HCT116 (cell line): ENCODE data around the gene AIFM1. TPM values are rescaled to one million over a fixed set of nuclear protein-coding genes. Genes with fewer than 3 reads are reported as not detected.
"Not testable (repeated sequence)": the region's sequence is repeated elsewhere in the genome, so short reads cannot be mapped to it uniquely, and the experiment has no call there.

ENCODE experiments used
- ATAC-seq: fragments of 200-7000 bp; cut with Tn5 transposase; 2 replicates; pipeline ENCODE4 v1.9.1; 2020; ENCODE audit warnings: mild to moderate bottlenecking, moderate library complexity
- BruUV-seq: library from RNA; stranded (reverse); fragments of 400-500 nt; replicated peaks from 2 replicates; lab custom pipeline; 2021; lab: Mats Ljungman, UMichigan
- CTCF ChIA-PET: fragments of 300-600 bp; sonication (Branson Sonifier 250); formaldehyde crosslinking; loops from one replicate; lab custom pipeline; 2021; ENCODE audit warnings: antibody characterized with exemption; lab: Charles Lee
- POLR2A ChIA-PET: fragments of 300-600, 350-600 bp; sonication (Branson Sonifier 250); formaldehyde crosslinking; loops from one replicate; lab custom pipeline; 2021; ENCODE audit warnings: antibody characterized with exemption; lab: Charles Lee
- RAD21 ChIA-PET, 2 experiments: fragments of 300-600 bp; sonication (Branson Sonifier 250); formaldehyde crosslinking; loops; one replicate each; lab custom pipeline; 2023; ENCODE audit warnings: low total read pairs in 2 of 2; ENCODE audit not compliant: uncharacterized antibody in 2 of 2, unreplicated experiment in 2 of 2, low non-redundant PET in 1 of 2; lab: Charles Lee
- DNase-seq: peaks from one replicate; pipeline ENCODE4 v3.0.0-alpha.2; 2010; ENCODE audit warnings: low read depth, low spot score
- H2AFZ ChIP-seq: fragments of 200-600 bp; shearing (Covaris generic), sonication (generic); 2 replicates; pipeline ENCODE4 v1.6.1; 2017; ENCODE audit warnings: low read depth, mixed run types, mixed read lengths, antibody characterized with exemption, low read length; ENCODE audit not compliant: poor library complexity, severe bottlenecking
- H3K27ac ChIP-seq: 2 replicates; pipeline ENCODE4 v1.5.1; 2012; ENCODE audit warnings: low read depth, low read length
- H3K27me3 ChIP-seq: fragments of 200-600 bp; sonication (generic); 2 replicates; pipeline ENCODE4 v1.6.1; 2016; ENCODE audit warnings: mixed run types, low read length, mixed read lengths; ENCODE audit not compliant: insufficient read depth
- H3K36me3 ChIP-seq, 2 experiments: fragments of 200-500 bp in 1 of 2; fragments of 200-600 bp in 1 of 2; sonication (Bioruptor generic) in 1 of 2; sonication (generic) in 1 of 2; 2 replicates each; pipeline versions ENCODE4 v1.5.1 to v1.6.1; 2014 to 2016; ENCODE audit warnings: low read length in 2 of 2, inconsistent platforms in 1 of 2, mixed read lengths in 1 of 2, mixed run types in 1 of 2; ENCODE audit not compliant: insufficient read depth in 2 of 2, control insufficient read depth in 1 of 2
- H3K4me1 ChIP-seq, 2 experiments: fragments of 200-600 bp in 1 of 2; sonication (generic) in 1 of 2; 2 replicates each; pipeline versions ENCODE4 v1.5.1 to v1.6.1; 2012 to 2017; ENCODE audit warnings: low read length in 2 of 2, inconsistent platforms in 1 of 2, mild to moderate bottlenecking in 1 of 2, mixed read lengths in 1 of 2, mixed run types in 1 of 2, moderate library complexity in 1 of 2; ENCODE audit not compliant: insufficient read depth in 2 of 2, control insufficient read depth in 1 of 2
- H3K4me2 ChIP-seq: fragments of 200-600 bp; sonication (generic); 2 replicates; pipeline ENCODE4 v1.6.1; 2017; ENCODE audit warnings: mixed run types, low read length, mixed read lengths
- H3K4me3 ChIP-seq, 2 experiments: fragments of 200-600 bp in 1 of 2; sonication (generic) in 1 of 2; replicated peaks in 1 of 2; 2 replicates each; pipeline ENCODE4 v1.5.1; 2011 to 2016; ENCODE audit warnings: low read length in 2 of 2, control low read depth in 1 of 2, low read depth in 1 of 2, mild to moderate bottlenecking in 1 of 2, mixed read lengths in 1 of 2, mixed run types in 1 of 2
- H3K79me2 ChIP-seq: fragments of 200-600 bp; sonication (generic); 2 replicates; pipeline ENCODE4 v1.6.1; 2017; ENCODE audit warnings: mild to moderate bottlenecking, mixed run types, low read length, moderate library complexity, mixed read lengths; ENCODE audit not compliant: insufficient read depth
- H3K9ac ChIP-seq: fragments of 200-600 bp; sonication (generic); 2 replicates; pipeline ENCODE4 v1.6.1; 2016; ENCODE audit warnings: low read length, mixed read lengths
- H3K9me2 ChIP-seq: fragments of 200-600 bp; sonication (generic), shearing (Covaris generic); 2 replicates; pipeline ENCODE4 v1.6.1; 2017; ENCODE audit warnings: mixed run types, mild to moderate bottlenecking, moderate library complexity; ENCODE audit not compliant: insufficient read depth
- H3K9me3 ChIP-seq, 2 experiments: fragments of 200-500 bp in 1 of 2; fragments of 200-600 bp in 1 of 2; sonication (Bioruptor generic) in 1 of 2; sonication (generic) in 1 of 2; 2 replicates each; pipeline ENCODE4 v1.6.1; 2014 to 2017; ENCODE audit warnings: low read length in 2 of 2, mixed read lengths in 2 of 2, inconsistent platforms in 1 of 2, low read depth in 1 of 2, mild to moderate bottlenecking in 1 of 2, mixed run types in 1 of 2, moderate library complexity in 1 of 2; ENCODE audit not compliant: control insufficient read depth in 1 of 2, insufficient read depth in 1 of 2
- H4K20me1 ChIP-seq: fragments of 200-600 bp; sonication (generic), shearing (Covaris generic); 2 replicates; pipeline ENCODE4 v1.6.1; 2017; ENCODE audit warnings: mixed run types, mild to moderate bottlenecking, moderate library complexity; ENCODE audit not compliant: insufficient read depth
- ATF3 ChIP-seq: IDR thresholded peaks from 2 replicates; pipeline ENCODE4 v1.6.1; 2012
- CBX3 ChIP-seq: IDR thresholded peaks from 2 replicates; pipeline ENCODE4 v1.6.1; 2012; ENCODE audit warnings: low read depth
- ELF1 ChIP-seq: IDR thresholded peaks from 2 replicates; pipeline ENCODE4 v1.6.1; 2012; ENCODE audit warnings: low read depth, borderline replicate concordance
- EZH2phosphoT487 ChIP-seq: fragments of 200-600 bp; IDR thresholded peaks from 2 replicates; pipeline ENCODE4 v1.6.1; 2018; ENCODE audit warnings: antibody characterized with exemption, borderline replicate concordance
- FOSL1 ChIP-seq: IDR thresholded peaks from 2 replicates; pipeline ENCODE4 v1.6.1; 2012; ENCODE audit warnings: low read depth
- RAD21 ChIP-seq: IDR thresholded peaks from 2 replicates; pipeline ENCODE4 v1.6.1; 2012; ENCODE audit warnings: low read depth, mild to moderate bottlenecking
- SIN3A ChIP-seq: IDR thresholded peaks from 2 replicates; pipeline ENCODE4 v1.6.1; 2012; ENCODE audit warnings: low read depth
- SP1 ChIP-seq: IDR thresholded peaks from 2 replicates; pipeline ENCODE4 v1.6.1; 2012; ENCODE audit warnings: low read depth
- TCF7L2 ChIP-seq: IDR thresholded peaks from 2 replicates; pipeline ENCODE4 v1.7.0; 2011; ENCODE audit warnings: borderline replicate concordance, inconsistent platforms; ENCODE audit not compliant: insufficient read depth, insufficient read length; ENCODE audit errors: extremely low read depth
- ZBTB33 ChIP-seq: IDR thresholded peaks from 2 replicates; pipeline ENCODE4 v1.6.1; 2011; ENCODE audit warnings: mild to moderate bottlenecking, low read length, moderate library complexity; ENCODE audit not compliant: insufficient replicate concordance; ENCODE audit errors: extremely low read depth
- intact Hi-C: fragments of 100-400 bp; cut with micrococcal nuclease; formaldehyde crosslinking; loops from 2 replicates; pipeline ENCODE4 v1.10.0; 2022
- total RNA-seq: library from RNA; stranded (reverse); gene quantifications from one replicate; pipeline ENCODE4 v1.2.1, GENCODE V29; 2021; ENCODE audit not compliant: unreplicated experiment

The AIFM1 gene
- total RNA-seq, 1 experiment from 2014 or later = 50.0 TPM

- CTCF ChIA-PET = no interaction called here
- BruUV-seq = no TSS peak
- H3K4me1 ChIP-seq = peaks cover 36 to 73% of the 10 kb centered on the region in 2 experiments
These were observed 48.5 kb downstream of the AIFM1 start for GRCh38 chrX:130117166-130117565.

GRCh38 chrX:130115119-130115885, 50.3 kb downstream of the AIFM1 start:
- ATAC-seq, H3K9ac ChIP-seq, H3K36me3 ChIP-seq, H3K9me2 ChIP-seq, POLR2A ChIA-PET, H3K79me2 ChIP-seq, intact Hi-C loops, H3K27me3 ChIP-seq, H3K4me3 ChIP-seq, H3K9me3 ChIP-seq, H4K20me1 ChIP-seq, H3K27ac ChIP-seq, BruUV-seq, H2AFZ ChIP-seq, RAD21 ChIA-PET, CTCF ChIA-PET, DNase-seq: not testable (repeated sequence)
- H3K4me2 ChIP-seq = peak overlapping the region; percentile 54
- H3K4me1 ChIP-seq = peaks cover 37 to 70% of the 10 kb centered on the region in 2 experiments

More at GRCh38 chrX:130117166-130117565, 48.5 kb downstream of the AIFM1 start:
- no peak overlapping the region for H2AFZ ChIP-seq
- RAD21 ChIA-PET = no interaction called here
- no peak overlapping the region for H3K9ac ChIP-seq
- H3K4me3 ChIP-seq = no peak overlapping the region
- no peaks in the 10 kb centered on the region for H4K20me1 ChIP-seq
- no peak for ATAC-seq
- DNase-seq = no peak
- H3K4me2 ChIP-seq = no peak overlapping the region
- TF ChIP-seq TCF7L2 = no peak
- no peak for TF ChIP-seq SIN3A
- no peak for TF ChIP-seq CBX3
- TF ChIP-seq ATF3 = no peak
- no peak for TF ChIP-seq ELF1
- TF ChIP-seq SP1 = no peak
- TF ChIP-seq FOSL1 = no peak
- no peak for TF ChIP-seq ZBTB33
- no peak for TF ChIP-seq EZH2phosphoT487
- TF ChIP-seq RAD21 = no peak
- intact Hi-C loops = no loop called here
- no peaks in the 10 kb centered on the region for H3K9me2 ChIP-seq
- H3K27me3 ChIP-seq = no peaks in the 10 kb centered on the region
- H3K36me3 ChIP-seq = no peaks in the 10 kb centered on the region
- POLR2A ChIA-PET = no interaction called here
- no peak overlapping the region for H3K27ac ChIP-seq
- H3K9me3 ChIP-seq = no peaks in the 10 kb centered on the region
- no peaks in the 10 kb centered on the region for H3K79me2 ChIP-seq
